ENCODE measurements around the gene RBM34. TPM values are rescaled to one million over a fixed set of nuclear protein-coding genes. Genes with fewer than 3 reads are reported as not detected.
A peak's percentile ranks its signal among the peaks of the same experiment; 100 is the strongest.

RBM34 gene
- total and polyA plus RNA-seq, 10 of the 15 experiments (the other 5 are each of a cell fraction or from before 2014, with no cell fraction given), result 46.4 to 132 (median 109) TPM

DNA sequence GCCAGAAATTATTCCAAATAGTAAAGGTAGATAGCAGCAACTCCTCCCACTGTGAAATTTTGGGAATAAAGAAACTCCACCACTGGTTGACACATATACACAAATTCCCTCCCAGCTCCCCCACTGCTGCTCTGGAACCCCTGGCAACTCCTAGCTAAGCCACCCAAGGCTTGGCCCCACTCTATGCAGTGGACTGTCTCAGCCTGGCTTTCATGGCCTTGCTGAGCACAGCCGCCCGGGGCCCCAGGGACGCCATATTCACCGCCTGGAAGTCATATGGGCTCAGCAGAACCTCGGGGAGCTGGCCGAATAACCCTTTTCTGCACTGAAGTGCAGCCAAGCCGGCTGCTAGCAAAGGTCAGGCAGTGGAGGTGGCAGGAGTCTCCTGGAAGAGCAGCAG is 15.4 kb upstream of the RBM34 start:
- no peaks in the 10 kb centered on the region for H4K20me1 ChIP-seq (ENCODE audit: control insufficient read depth, insufficient read depth)
- no peaks in the 10 kb centered on the region for H3K79me2 ChIP-seq (ENCODE audit: control insufficient read depth, insufficient read depth, low read length)
- TSS peak; percentile 31 for BruUV-seq (replicated peaks)
- intact Hi-C loops (cut with micrococcal nuclease; ENCODE audit: unreplicated experiment), result loop anchor here (5.0 kb wide), 1 partner anchor 241 kb away; no protein-coding TSS in a partner anchor
- no peak for DNase-seq (ENCODE audit: low read depth, low spot score)
- no peaks in the 10 kb centered on the region for H3K9me3 ChIP-seq (replicated peaks; ENCODE audit: control insufficient read depth, insufficient read depth, low read length)
- H3K9ac ChIP-seq (ENCODE audit: control insufficient read depth, insufficient read depth, low read length), result no peak overlapping the region
- no peak overlapping the region for H3K4me2 ChIP-seq (ENCODE audit: control insufficient read depth, insufficient read depth)
- H3K36me3 ChIP-seq (ENCODE audit: control insufficient read depth in 2 of 2, insufficient read depth in 2 of 2, low read length in 1 of 2), result peaks cover 6 to 19% of the 10 kb centered on the region in 2 experiments
- no peaks in the 10 kb centered on the region for H3K27me3 ChIP-seq (replicated peaks in 1 of 2; ENCODE audit: control insufficient read depth in 2 of 2, insufficient read depth in 2 of 2, low read length in 1 of 2)
- FAIRE-seq, result no peak
- no peak overlapping the region for H2AFZ ChIP-seq (ENCODE audit: control insufficient read depth, low read depth, low read length)
- no peaks in the 10 kb centered on the region for H3K4me1 ChIP-seq (ENCODE audit: control insufficient read depth, insufficient read depth, low read length)
- ChIA-PET SMC1A (ENCODE audit: uncharacterized antibody, unreplicated experiment) (no interaction called here), POLR2A (interaction anchor here (0.5 to 0.6 kb wide), 2 partner anchors 51 to 168 kb away, joined by 3 to 5 read pairs; no protein-coding TSS in a partner anchor), RAD21 (ENCODE audit: unreplicated experiment) (no interaction called here), CTCF (no interaction called here)
- no peak overlapping the region for H3K4me3 ChIP-seq
- no peak overlapping the region for H3K27ac ChIP-seq (ENCODE audit: control insufficient read depth, insufficient read depth)
- ATAC-seq, result no peak
- in situ Hi-C loops (cut with MboI), result no loop called here
- TF ChIP-seq, protein P1, sequence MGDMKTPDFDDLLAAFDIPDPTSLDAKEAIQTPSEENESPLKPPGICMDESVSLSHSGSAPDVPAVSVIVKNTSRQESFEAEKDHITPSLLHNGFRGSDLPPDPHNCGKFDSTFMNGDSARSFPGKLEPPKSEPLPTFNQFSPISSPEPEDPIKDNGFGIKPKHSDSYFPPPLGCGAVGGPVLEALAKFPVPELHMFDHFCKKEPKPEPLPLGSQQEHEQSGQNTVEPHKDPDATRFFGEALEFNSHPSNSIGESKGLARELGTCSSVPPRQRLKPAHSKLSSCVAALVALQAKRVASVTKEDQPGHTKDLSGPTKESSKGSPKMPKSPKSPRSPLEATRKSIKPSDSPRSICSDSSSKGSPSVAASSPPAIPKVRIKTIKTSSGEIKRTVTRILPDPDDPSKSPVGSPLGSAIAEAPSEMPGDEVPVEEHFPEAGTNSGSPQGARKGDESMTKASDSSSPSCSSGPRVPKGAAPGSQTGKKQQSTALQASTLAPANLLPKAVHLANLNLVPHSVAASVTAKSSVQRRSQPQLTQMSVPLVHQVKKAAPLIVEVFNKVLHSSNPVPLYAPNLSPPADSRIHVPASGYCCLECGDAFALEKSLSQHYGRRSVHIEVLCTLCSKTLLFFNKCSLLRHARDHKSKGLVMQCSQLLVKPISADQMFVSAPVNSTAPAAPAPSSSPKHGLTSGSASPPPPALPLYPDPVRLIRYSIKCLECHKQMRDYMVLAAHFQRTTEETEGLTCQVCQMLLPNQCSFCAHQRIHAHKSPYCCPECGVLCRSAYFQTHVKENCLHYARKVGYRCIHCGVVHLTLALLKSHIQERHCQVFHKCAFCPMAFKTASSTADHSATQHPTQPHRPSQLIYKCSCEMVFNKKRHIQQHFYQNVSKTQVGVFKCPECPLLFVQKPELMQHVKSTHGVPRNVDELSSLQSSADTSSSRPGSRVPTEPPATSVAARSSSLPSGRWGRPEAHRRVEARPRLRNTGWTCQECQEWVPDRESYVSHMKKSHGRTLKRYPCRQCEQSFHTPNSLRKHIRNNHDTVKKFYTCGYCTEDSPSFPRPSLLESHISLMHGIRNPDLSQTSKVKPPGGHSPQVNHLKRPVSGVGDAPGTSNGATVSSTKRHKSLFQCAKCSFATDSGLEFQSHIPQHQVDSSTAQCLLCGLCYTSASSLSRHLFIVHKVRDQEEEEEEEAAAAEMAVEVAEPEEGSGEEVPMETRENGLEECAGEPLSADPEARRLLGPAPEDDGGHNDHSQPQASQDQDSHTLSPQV (IDR thresholded peaks at IDR 0.05), result no peak
- TF ChIP-seq MTA3 (IDR thresholded peaks at IDR 0.05; ENCODE audit: borderline replicate concordance, low read length) (no peak), CREB1 (IDR thresholded peaks at IDR 0.05; ENCODE audit: low read depth) (no peak), DPF2 (IDR thresholded peaks at IDR 0.05) (no peak), SMARCA5 (IDR thresholded peaks at IDR 0.05) (no peak)
- 97% methylated on average over 7 of the region's 7 CpGs for WGBS (ENCODE audit: insufficient coverage, insufficient replicate concordance, low lambda C conversion rate, missing lambda C conversion rate)

All from GM12878 (cell line).